GM12892 (cell line): Measurements from ENCODE around the gene KIF26B.

ENCODE experiments used
- POLR2A ChIP-seq: IDR thresholded peaks from 2 replicates; pipeline ENCODE4 v1.6.1; 2011; ENCODE audit warnings: low read depth, low read length, control low read depth
- TAF1 ChIP-seq: IDR thresholded peaks from 2 replicates; pipeline ENCODE4 v1.6.1; 2011; ENCODE audit warnings: low read depth, mild to moderate bottlenecking, control low read depth, low read length, borderline replicate concordance

DNA sequence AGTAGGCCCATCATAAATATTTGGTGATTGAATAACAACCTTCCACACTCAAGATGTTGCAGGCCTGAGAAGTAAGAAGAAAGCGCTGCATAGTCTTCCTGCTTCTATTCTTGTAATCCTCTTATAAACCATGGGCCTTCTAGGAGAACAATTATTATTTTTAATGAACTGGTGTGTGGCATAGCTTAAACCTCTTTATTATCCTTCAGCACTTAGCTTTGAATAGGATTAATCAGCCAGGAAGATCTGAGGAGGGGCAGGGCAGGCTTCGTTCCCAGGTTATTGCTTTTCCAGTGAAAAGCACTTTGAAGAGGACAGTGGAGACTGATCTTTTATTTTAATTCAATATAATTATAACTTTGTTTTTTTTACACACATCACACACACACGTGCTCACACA lies 42.3 kb downstream of the KIF26B start:
- TF ChIP-seq POLR2A (no peak), TAF1 (no peak)
